ENCODE measurements around the gene SH2D2A. TPM values are rescaled to one million over a fixed set of nuclear protein-coding genes. Genes with fewer than 3 reads are reported as not detected.

The SH2D2A gene
- total RNA-seq, 4 donors from 2014 or later: 2.2 to 6.5 (median 3.7) TPM

GRCh38 chr1:156823210-156823790, 6.7 kb upstream of the SH2D2A start:
- DNase-seq (ENCODE audit: low spot score) (no peak), ATAC-seq (ENCODE audit: low FRiP score) (no peak)
- TF ChIP-seq, protein P1, sequence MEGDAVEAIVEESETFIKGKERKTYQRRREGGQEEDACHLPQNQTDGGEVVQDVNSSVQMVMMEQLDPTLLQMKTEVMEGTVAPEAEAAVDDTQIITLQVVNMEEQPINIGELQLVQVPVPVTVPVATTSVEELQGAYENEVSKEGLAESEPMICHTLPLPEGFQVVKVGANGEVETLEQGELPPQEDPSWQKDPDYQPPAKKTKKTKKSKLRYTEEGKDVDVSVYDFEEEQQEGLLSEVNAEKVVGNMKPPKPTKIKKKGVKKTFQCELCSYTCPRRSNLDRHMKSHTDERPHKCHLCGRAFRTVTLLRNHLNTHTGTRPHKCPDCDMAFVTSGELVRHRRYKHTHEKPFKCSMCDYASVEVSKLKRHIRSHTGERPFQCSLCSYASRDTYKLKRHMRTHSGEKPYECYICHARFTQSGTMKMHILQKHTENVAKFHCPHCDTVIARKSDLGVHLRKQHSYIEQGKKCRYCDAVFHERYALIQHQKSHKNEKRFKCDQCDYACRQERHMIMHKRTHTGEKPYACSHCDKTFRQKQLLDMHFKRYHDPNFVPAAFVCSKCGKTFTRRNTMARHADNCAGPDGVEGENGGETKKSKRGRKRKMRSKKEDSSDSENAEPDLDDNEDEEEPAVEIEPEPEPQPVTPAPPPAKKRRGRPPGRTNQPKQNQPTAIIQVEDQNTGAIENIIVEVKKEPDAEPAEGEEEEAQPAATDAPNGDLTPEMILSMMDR (IDR thresholded peaks at IDR 0.05): no peak

DNA sequence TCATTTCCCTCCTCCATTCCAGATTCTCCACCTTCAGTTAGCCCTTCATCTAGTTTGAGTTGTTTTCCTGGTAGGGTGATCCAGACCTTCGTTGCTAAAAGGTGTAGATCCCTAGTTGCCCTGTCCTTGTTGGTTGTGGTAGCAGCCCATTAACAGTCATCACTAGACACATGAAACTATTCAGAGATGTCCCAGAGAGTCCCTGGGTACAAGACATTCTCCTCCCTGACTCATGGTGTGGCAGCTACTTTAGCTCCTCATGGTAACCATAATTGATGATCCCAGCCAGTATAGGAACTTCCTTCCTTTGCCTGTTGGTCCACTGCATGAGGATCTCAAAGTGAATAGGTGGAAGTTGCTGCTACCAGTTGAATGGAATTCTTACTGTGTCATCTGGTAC, 6.0 kb upstream of the SH2D2A start:
- TF ChIP-seq, protein P1 (IDR thresholded peaks at IDR 0.05): no peak
- DNase-seq (ENCODE audit: low spot score) (no peak), ATAC-seq (ENCODE audit: low FRiP score) (no peak)

- TF ChIP-seq, protein P1 (IDR thresholded peaks at IDR 0.05): no peak
- no peak for ATAC-seq (ENCODE audit: low FRiP score)
- no peak for DNase-seq (ENCODE audit: low spot score)
Observed at GRCh38 chr1:156821801-156822200, 5.2 kb upstream of the SH2D2A start.

DNA sequence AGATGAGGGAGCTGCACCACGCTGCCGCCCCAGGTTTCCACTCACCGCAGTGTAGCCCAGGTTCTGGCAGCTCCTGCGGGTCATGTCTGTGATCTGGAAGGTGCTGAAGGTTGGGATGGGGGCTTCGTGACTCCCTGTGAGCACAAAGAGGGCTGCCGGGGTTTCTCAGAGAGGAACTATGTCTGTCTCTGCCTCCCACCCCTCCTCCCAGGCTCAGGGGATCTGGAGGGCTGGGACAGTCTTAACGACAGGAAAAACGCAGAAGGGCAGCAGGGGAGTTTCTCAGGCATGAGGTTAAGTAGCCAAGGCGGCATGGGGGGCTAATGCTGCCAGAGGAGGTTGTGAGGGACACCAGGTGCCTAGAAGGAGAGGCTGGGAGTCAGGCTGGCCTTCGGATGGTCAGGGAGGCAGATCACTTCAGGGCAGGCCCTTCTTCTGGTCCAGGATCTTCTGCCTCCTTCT, 656 bp downstream of the SH2D2A start:
- ATAC-seq (ENCODE audit: low FRiP score) (no peak), DNase-seq (ENCODE audit: low spot score) (no peak)
- TF ChIP-seq, protein P1 (IDR thresholded peaks at IDR 0.05): no peak

GRCh38 chr1:156815307-156815826, 1.3 kb downstream of the SH2D2A start:
- peak; percentile 56 for ATAC-seq (ENCODE audit: low FRiP score)
- TF ChIP-seq, protein P1 (IDR thresholded peaks at IDR 0.05): no peak
- DNase-seq (ENCODE audit: low spot score): no peak

DNA sequence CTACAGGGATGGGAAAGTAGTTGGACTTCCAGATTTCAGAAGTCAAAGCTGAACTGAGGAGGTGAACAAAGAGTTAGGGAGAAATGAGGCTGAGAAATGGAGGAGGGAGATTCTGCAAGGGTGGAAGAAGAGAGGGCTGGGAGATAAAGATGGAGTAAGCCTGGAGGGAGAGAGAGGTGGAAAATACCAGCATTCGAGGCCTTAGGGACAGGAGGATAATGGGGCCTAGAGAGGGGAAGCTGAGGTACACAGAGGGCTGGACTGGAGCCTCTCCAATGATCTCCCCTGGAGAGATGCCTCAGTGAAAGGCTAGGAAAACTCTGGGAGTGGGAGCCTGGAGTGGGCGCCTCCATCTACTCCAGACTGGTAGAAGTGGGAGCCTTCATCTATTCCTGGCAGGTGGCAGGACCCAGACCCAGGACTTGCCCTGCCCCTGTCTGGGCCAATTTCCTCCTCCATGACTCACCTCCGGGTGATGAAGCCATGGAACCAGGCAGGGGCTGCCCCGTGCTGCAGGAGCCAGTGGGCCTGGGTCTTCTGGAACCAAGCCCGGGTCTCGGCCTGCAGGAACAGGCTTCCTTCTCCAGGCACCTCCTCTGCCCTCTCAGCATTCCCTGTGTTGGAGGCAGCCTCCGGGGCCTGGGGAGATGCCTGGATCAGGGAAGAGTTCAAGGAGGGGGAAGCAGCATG, 1.9 kb downstream of the SH2D2A start:
- ATAC-seq (ENCODE audit: low FRiP score): no peak

More for the DNA sequence above, 1.9 kb downstream of the SH2D2A start:
- TF ChIP-seq, protein P1 (IDR thresholded peaks at IDR 0.05): no peak
- no peak for DNase-seq (ENCODE audit: low spot score)

Data from omental fat pad (tissue), 4 donors.